Measurements from ENCODE around the gene EPB41L3.

The EPB41L3 gene

DNA sequence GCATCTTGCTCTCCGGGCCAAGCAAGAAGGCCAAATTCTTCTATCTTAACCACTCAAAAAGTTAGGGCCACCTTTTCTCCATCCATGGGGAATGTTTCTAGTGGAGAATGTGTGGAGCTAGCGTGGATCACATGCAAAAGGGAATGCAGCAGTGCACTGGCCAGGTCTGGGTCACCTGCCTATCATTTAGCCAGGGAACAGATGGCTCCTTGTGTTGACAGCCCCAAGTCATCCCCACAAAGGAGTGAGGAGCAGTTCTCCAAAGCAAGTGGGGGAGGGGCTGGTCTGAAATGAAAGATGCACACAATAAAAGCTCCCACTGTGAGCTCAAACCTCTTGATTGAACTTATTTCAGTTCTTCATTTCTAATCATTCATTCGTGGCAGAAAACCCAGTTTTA is 19.1 kb downstream of the EPB41L3 start:
- TF ChIP-seq FOXP2 (optimal IDR thresholded peaks at IDR 0.05; ENCODE audit: borderline replicate concordance, extremely low read depth, extremely low read length, insufficient read depth) (no peak), TAF1 (IDR thresholded peaks at IDR 0.05; ENCODE audit: borderline replicate concordance, insufficient read depth, low read length) (no peak), SIN3A (IDR thresholded peaks at IDR 0.05; ENCODE audit: borderline replicate concordance, insufficient read depth, low read length) (no peak), POLR2AphosphoS5 (IDR thresholded peaks at IDR 0.05; ENCODE audit: low read depth, low read length) (no peak)
- TF ChIP-seq, protein P1, sequence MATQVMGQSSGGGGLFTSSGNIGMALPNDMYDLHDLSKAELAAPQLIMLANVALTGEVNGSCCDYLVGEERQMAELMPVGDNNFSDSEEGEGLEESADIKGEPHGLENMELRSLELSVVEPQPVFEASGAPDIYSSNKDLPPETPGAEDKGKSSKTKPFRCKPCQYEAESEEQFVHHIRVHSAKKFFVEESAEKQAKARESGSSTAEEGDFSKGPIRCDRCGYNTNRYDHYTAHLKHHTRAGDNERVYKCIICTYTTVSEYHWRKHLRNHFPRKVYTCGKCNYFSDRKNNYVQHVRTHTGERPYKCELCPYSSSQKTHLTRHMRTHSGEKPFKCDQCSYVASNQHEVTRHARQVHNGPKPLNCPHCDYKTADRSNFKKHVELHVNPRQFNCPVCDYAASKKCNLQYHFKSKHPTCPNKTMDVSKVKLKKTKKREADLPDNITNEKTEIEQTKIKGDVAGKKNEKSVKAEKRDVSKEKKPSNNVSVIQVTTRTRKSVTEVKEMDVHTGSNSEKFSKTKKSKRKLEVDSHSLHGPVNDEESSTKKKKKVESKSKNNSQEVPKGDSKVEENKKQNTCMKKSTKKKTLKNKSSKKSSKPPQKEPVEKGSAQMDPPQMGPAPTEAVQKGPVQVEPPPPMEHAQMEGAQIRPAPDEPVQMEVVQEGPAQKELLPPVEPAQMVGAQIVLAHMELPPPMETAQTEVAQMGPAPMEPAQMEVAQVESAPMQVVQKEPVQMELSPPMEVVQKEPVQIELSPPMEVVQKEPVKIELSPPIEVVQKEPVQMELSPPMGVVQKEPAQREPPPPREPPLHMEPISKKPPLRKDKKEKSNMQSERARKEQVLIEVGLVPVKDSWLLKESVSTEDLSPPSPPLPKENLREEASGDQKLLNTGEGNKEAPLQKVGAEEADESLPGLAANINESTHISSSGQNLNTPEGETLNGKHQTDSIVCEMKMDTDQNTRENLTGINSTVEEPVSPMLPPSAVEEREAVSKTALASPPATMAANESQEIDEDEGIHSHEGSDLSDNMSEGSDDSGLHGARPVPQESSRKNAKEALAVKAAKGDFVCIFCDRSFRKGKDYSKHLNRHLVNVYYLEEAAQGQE (IDR thresholded peaks at IDR 0.05; ENCODE audit: insufficient read depth in 1 of 2, low read depth in 2 of 2, low read length in 2 of 2), result no peak

DNA sequence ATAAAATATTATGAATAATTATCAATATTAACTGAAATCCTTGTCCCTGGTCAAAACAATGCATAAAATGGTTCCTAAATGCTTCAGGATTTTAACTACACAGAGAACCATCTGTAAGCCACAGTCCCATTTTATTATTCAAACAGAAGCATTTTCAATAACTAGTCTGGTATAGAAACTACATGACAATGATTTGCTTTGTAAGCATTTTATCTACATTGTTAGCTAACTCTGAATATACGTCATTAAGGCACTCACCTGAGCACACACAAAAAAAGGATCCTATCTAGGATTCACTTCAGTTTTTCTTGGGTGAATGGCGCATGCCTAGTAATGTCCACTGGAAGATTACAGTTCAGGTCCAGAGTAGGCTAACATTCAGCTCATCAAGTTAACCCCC is 22.8 kb downstream of the EPB41L3 start:
- no peak for TF ChIP-seq POLR2AphosphoS5 (IDR thresholded peaks at IDR 0.05; ENCODE audit: low read depth, low read length)
- no peak for TF ChIP-seq TAF1 (IDR thresholded peaks at IDR 0.05; ENCODE audit: borderline replicate concordance, insufficient read depth, low read length)
- no peak for TF ChIP-seq SIN3A (IDR thresholded peaks at IDR 0.05; ENCODE audit: borderline replicate concordance, insufficient read depth, low read length)
- TF ChIP-seq FOXP2 (optimal IDR thresholded peaks at IDR 0.05; ENCODE audit: borderline replicate concordance, extremely low read depth, extremely low read length, insufficient read depth), result no peak
- TF ChIP-seq, protein P1 (IDR thresholded peaks at IDR 0.05; ENCODE audit: insufficient read depth in 1 of 2, low read depth in 2 of 2, low read length in 2 of 2), result no peak

DNA sequence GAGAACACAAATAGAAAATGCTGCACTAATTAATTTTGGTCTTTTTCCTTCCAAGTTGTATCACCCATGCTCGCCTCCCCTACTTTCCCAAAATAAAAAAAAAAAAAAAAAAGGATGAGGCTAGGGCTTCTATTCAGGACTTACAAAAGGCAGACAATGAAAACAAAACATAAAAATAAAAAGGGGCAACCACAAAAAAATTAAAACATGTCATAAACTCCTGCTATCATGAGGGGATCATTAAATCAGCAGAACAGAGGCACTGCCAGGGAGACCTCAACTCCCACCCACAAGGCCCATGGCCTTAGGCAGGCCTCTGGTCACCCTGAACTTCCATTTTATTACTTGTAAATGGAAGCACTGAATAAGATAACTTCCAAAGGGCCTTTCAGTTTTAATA is 23.3 kb downstream of the EPB41L3 start:
- TF ChIP-seq TAF1 (IDR thresholded peaks at IDR 0.05; ENCODE audit: borderline replicate concordance, insufficient read depth, low read length), result no peak
- TF ChIP-seq, protein P1 (IDR thresholded peaks at IDR 0.05; ENCODE audit: insufficient read depth in 1 of 2, low read depth in 2 of 2, low read length in 2 of 2), result no peak
- TF ChIP-seq POLR2AphosphoS5 (IDR thresholded peaks at IDR 0.05; ENCODE audit: low read depth, low read length), result no peak
- no peak for TF ChIP-seq FOXP2 (optimal IDR thresholded peaks at IDR 0.05; ENCODE audit: borderline replicate concordance, extremely low read depth, extremely low read length, insufficient read depth)
- TF ChIP-seq SIN3A (IDR thresholded peaks at IDR 0.05; ENCODE audit: borderline replicate concordance, insufficient read depth, low read length), result no peak

DNA sequence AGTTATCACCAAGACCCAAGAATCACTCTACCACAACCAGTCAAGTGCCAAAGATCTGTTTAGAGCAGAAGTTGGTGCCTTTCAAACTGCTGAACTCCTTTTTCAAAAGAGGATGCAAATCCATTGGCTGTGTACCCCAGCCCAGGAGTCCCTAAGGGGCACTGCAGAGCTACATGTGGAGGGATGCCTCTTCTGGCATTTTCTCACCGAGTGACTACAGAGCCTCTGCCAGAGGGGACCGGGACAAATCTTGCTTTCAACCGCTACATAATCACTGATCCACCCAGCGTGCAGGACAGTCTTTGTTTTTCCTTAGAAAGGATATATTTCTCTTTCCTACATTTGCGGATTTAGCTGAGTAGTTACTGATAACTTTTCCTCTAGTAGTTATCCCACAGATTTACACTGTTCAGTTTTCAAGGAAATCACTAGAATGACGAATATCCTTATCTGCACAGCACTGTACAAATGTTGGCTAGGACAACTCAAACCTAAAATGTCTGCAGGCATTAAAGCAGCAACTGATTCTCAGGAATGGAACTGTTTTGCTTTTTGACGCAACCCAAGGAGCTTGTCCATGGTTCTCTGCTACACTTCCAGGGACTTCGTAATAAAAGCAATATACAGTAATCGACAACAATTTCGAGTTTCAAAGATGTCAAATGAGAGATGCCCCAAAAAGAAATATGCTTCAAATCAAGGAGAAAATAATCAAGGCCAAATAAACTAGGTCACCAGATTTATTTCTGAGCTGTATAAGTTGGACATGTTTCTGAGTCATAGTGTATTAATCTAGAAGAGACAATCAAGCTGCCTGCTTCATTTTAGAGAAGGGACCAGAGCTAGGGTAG is 24.1 kb downstream of the EPB41L3 start:
- no peak for TF ChIP-seq FOXP2 (optimal IDR thresholded peaks at IDR 0.05; ENCODE audit: borderline replicate concordance, extremely low read depth, extremely low read length, insufficient read depth)
- no peak for TF ChIP-seq SIN3A (IDR thresholded peaks at IDR 0.05; ENCODE audit: borderline replicate concordance, insufficient read depth, low read length)
- TF ChIP-seq, protein P1 (IDR thresholded peaks at IDR 0.05; ENCODE audit: insufficient read depth in 1 of 2, low read depth in 2 of 2, low read length in 2 of 2), result no peak
- TF ChIP-seq TAF1 (IDR thresholded peaks at IDR 0.05; ENCODE audit: borderline replicate concordance, insufficient read depth, low read length), result no peak

All from PFSK-1 (cell line).